H9 (cell line): ENCODE results near the gene ADAM19. TPM values are rescaled to one million over a fixed set of nuclear protein-coding genes. Genes with fewer than 3 reads are reported as not detected.

Experiments used
- DNase-seq: peaks from one replicate; pipeline ENCODE4 v3.0.0-alpha.2; 2017
- H2AFZ ChIP-seq: one replicate; pipeline ENCODE4 v1.6.1; 2013; ENCODE audit warnings: mild to moderate bottlenecking, low read length, control low read depth, moderate library complexity
- H2AK5ac ChIP-seq: 2 replicates; pipeline ENCODE4 v1.6.1; 2013; ENCODE audit warnings: low read length, control low read depth, mixed read lengths; ENCODE audit not compliant: insufficient read length
- H2BK120ac ChIP-seq: one replicate; pipeline ENCODE4 v1.6.1; 2013; ENCODE audit warnings: low read depth, mild to moderate bottlenecking, low read length, control low read depth, inconsistent platforms; ENCODE audit not compliant: poor library complexity, severe bottlenecking
- H2BK12ac ChIP-seq: 2 replicates; pipeline ENCODE4 v1.6.1; 2013; ENCODE audit warnings: low read length, control low read depth, mixed read lengths, low read depth; ENCODE audit not compliant: insufficient read length
- H2BK15ac ChIP-seq: 2 replicates; pipeline ENCODE4 v1.6.1; 2013; ENCODE audit warnings: low read depth, low read length, control low read depth
- H2BK20ac ChIP-seq: one replicate; pipeline ENCODE4 v1.6.1; 2013; ENCODE audit warnings: low read depth, mild to moderate bottlenecking, low read length, control low read depth, inconsistent platforms; ENCODE audit not compliant: poor library complexity, severe bottlenecking
- H2BK5ac ChIP-seq: 2 replicates; pipeline ENCODE4 v1.6.1; 2013; ENCODE audit warnings: low read length, control low read depth, mixed read lengths; ENCODE audit not compliant: insufficient read length
- H3K14ac ChIP-seq: 2 replicates; pipeline ENCODE4 v1.6.1; 2013; ENCODE audit warnings: low read length, control low read depth; ENCODE audit not compliant: insufficient read depth
- H3K18ac ChIP-seq: 2 replicates; pipeline ENCODE4 v1.6.1; 2013; ENCODE audit warnings: low read depth, mild to moderate bottlenecking, mixed read lengths, low read length, control low read depth; ENCODE audit not compliant: insufficient read length
- H3K23ac ChIP-seq: 2 replicates; pipeline ENCODE4 v1.6.1; 2013; ENCODE audit warnings: low read length, control low read depth, mixed read lengths, low read depth; ENCODE audit not compliant: insufficient read length
- H3K23me2 ChIP-seq: 2 replicates; pipeline ENCODE4 v1.6.1; 2013; ENCODE audit warnings: low read depth, mild to moderate bottlenecking, mixed read lengths, low read length, control low read depth; ENCODE audit not compliant: insufficient read length, poor library complexity, severe bottlenecking
- H3K27ac ChIP-seq: 2 replicates; pipeline ENCODE4 v1.5.1; 2013; ENCODE audit warnings: low read length, control low read depth, mixed read lengths, low read depth; ENCODE audit not compliant: insufficient read length
- H3K27me3 ChIP-seq: 2 replicates; pipeline ENCODE4 v1.6.1; 2013; ENCODE audit warnings: low read length, control low read depth, inconsistent platforms; ENCODE audit not compliant: insufficient read depth
- H3K4ac ChIP-seq: 2 replicates; pipeline ENCODE4 v1.6.1; 2013; ENCODE audit warnings: low read depth, mild to moderate bottlenecking, control low read depth, inconsistent platforms, low read length, moderate library complexity
- H3K4me1 ChIP-seq: 2 replicates; pipeline ENCODE4 v1.6.1; 2013; ENCODE audit warnings: low read length, control low read depth, inconsistent platforms; ENCODE audit not compliant: insufficient read depth
- H3K4me2 ChIP-seq: 2 replicates; pipeline ENCODE4 v1.6.1; 2013; ENCODE audit warnings: low read length, control low read depth, mixed read lengths; ENCODE audit not compliant: insufficient read length, insufficient read depth
- H3K56ac ChIP-seq: 2 replicates; pipeline ENCODE4 v1.6.1; 2013; ENCODE audit warnings: low read depth, mild to moderate bottlenecking, mixed read lengths, low read length, control low read depth; ENCODE audit not compliant: insufficient read length
- H3K79me1 ChIP-seq: 2 replicates; pipeline ENCODE4 v1.6.1; 2013; ENCODE audit warnings: low read depth, mild to moderate bottlenecking, moderate library complexity, low read length, control low read depth, inconsistent platforms; ENCODE audit not compliant: insufficient read depth, poor library complexity, severe bottlenecking
- H3K79me2 ChIP-seq: 2 replicates; pipeline ENCODE4 v1.6.1; 2013; ENCODE audit warnings: low read length, control low read depth, inconsistent platforms; ENCODE audit not compliant: insufficient read depth
- H3K9ac ChIP-seq: 2 replicates; pipeline ENCODE4 v1.6.1; 2013; ENCODE audit warnings: low read length, control low read depth, mixed read lengths; ENCODE audit not compliant: insufficient read length; ENCODE audit errors: extremely low read depth
- H3K9me3 ChIP-seq: one replicate; pipeline ENCODE4 v1.6.1; 2013; ENCODE audit warnings: low read depth, low read length, inconsistent platforms; ENCODE audit not compliant: control insufficient read depth
- H3T11ph ChIP-seq: one replicate; pipeline ENCODE4 v1.6.1; 2013; ENCODE audit warnings: mild to moderate bottlenecking, low read length, control low read depth, inconsistent platforms
- H4K20me1 ChIP-seq: one replicate; pipeline ENCODE4 v1.6.1; 2013; ENCODE audit not compliant: control insufficient read depth, insufficient read length, insufficient read depth
- H4K5ac ChIP-seq: 2 replicates; pipeline ENCODE4 v1.6.1; 2013; ENCODE audit warnings: low read depth, mild to moderate bottlenecking, mixed read lengths, low read length, control low read depth; ENCODE audit not compliant: insufficient read length
- H4K8ac ChIP-seq: replicated peaks from 2 replicates; pipeline ENCODE4 v1.6.1; 2013; ENCODE audit warnings: low read length, control low read depth, mixed read lengths, low read depth; ENCODE audit not compliant: insufficient read length
- H4K91ac ChIP-seq: 2 replicates; pipeline ENCODE4 v1.6.1; 2013; ENCODE audit warnings: low read depth, mild to moderate bottlenecking, moderate library complexity, mixed read lengths, low read length, control low read depth; ENCODE audit not compliant: insufficient read length
- H3K27ac Mint-ChIP-seq, 3 experiments: 2 replicates in 2 of 3; 3 replicates in 1 of 3; pipeline ENCODE4 v1.8.0; 2020 to 2021; ENCODE audit warnings: mixed read lengths in 3 of 3, mild to moderate bottlenecking in 1 of 3, moderate library complexity in 1 of 3
- H3K27me3 Mint-ChIP-seq: 2 replicates; pipeline ENCODE4 v1.8.0; 2021; ENCODE audit warnings: low read depth, mild to moderate bottlenecking, moderate library complexity, mixed read lengths
- H3K36me3 Mint-ChIP-seq, 3 experiments: 2 replicates in 2 of 3; 3 replicates in 1 of 3; pipeline ENCODE4 v1.8.0; 2020 to 2021; ENCODE audit warnings: low read depth in 3 of 3, mixed read lengths in 3 of 3; ENCODE audit not compliant: insufficient read depth in 1 of 3
- H3K4me1 Mint-ChIP-seq, 2 experiments: 2 replicates each; pipeline ENCODE4 v1.8.0; 2020; ENCODE audit warnings: mixed read lengths in 2 of 2
- H3K4me3 Mint-ChIP-seq, 2 experiments: 2 replicates in 1 of 2; 3 replicates in 1 of 2; pipeline ENCODE4 v1.8.0; 2020 to 2021; ENCODE audit warnings: mild to moderate bottlenecking in 2 of 2, mixed read lengths in 2 of 2, moderate library complexity in 1 of 2
- H3K9me3 Mint-ChIP-seq, 2 experiments: 2 replicates in 1 of 2; 3 replicates in 1 of 2; pipeline ENCODE4 v1.8.0; 2020; ENCODE audit warnings: mild to moderate bottlenecking in 2 of 2, mixed read lengths in 2 of 2, moderate library complexity in 1 of 2
- CTCF ChIP-seq: fragments of 200-600 bp; sonication (generic); conservative IDR thresholded peaks from 3 replicates; pipeline ENCODE4 v1.8.0; 2021; ENCODE audit warnings: antibody characterized with exemption, mild to moderate bottlenecking
- WGBS: extraction: QIAGEN DNeasy Blood & Tissue Kit; methylation state at CpG from one replicate; pipeline ENCODE4 v1.1.7; 2013; ENCODE audit warnings: missing lambda C conversion rate, low lambda C conversion rate, mixed read lengths; ENCODE audit not compliant: insufficient read length; ENCODE audit errors: extremely low coverage; 5-methylcytosine and 5-hydroxymethylcytosine counted together
- total RNA-seq: library from RNA; stranded (reverse); gene quantifications from 2 replicates; pipeline ENCODE4 v1.2.1, GENCODE V29; 2021

Gene ADAM19
- total RNA-seq, 1 experiment from 2014 or later: 9.9 TPM

- H3K27ac Mint-ChIP-seq: peak overlapping the region in 1 of 3 experiments; percentile 8; a peak in 2 of 7 replicates
- Histone ChIP-seq H3K79me1 (no peaks in the 10 kb centered on the region), H3K23ac (no peak overlapping the region), H4K8ac (no peak overlapping the region), H3K9me3 (no peaks in the 10 kb centered on the region), H3K79me2 (no peaks in the 10 kb centered on the region), H2AFZ (no peak overlapping the region), H2AK5ac (no peak overlapping the region), H3K9ac (no peak overlapping the region), H3K4me2 (no peak overlapping the region), H3K56ac (no peak overlapping the region), H2BK20ac (no peak overlapping the region), H3K4me1 (no peaks in the 10 kb centered on the region), H3K27ac (no peak overlapping the region), H2BK12ac (no peak overlapping the region), H4K5ac (no peak overlapping the region), H4K91ac (no peak overlapping the region), H3K18ac (no peak overlapping the region), H3K23me2 (no peaks in the 10 kb centered on the region), H2BK120ac (no peak overlapping the region), H3K27me3 (no peaks in the 10 kb centered on the region), H3K4ac (no peak overlapping the region), H4K20me1 (no peaks in the 10 kb centered on the region), H3K14ac (no peak overlapping the region), H2BK5ac (no peak overlapping the region), H3T11ph (no peak overlapping the region), H2BK15ac (no peak overlapping the region)
- no peaks in the 10 kb centered on the region for H3K27me3 Mint-ChIP-seq
- no peak for TF ChIP-seq CTCF
- peaks cover 0 to 5% (median 4%) of the 10 kb centered on the region in 3 experiments; a peak in 3 of 7 replicates for H3K36me3 Mint-ChIP-seq
- no peaks in the 10 kb centered on the region for H3K9me3 Mint-ChIP-seq
- WGBS: no CpG with 5 or more reads among the region's 4 CpGs
- DNase-seq: no peak
- H3K4me1 Mint-ChIP-seq: peaks cover 26 to 28% of the 10 kb centered on the region in 2 experiments
- no peak overlapping the region for H3K4me3 Mint-ChIP-seq
Observed at GRCh38 chr5:157555037-157555640, 20.4 kb downstream of the ADAM19 start.
